Neural crest cell (in vitro differentiated cells): Measurements from ENCODE around the gene IL15RA. TPM values are rescaled to one million over a fixed set of nuclear protein-coding genes. Genes with fewer than 3 reads are reported as not detected.
A peak's percentile ranks its signal among the peaks of the same experiment; 100 is the strongest.

Experiments used
- DNase-seq: peaks from one replicate; pipeline ENCODE4 v3.0.0; 2021; ENCODE audit warnings: low read depth, mixed read lengths, low spot score
- H3K27ac Mint-ChIP-seq: one replicate; pipeline ENCODE4 v1.8.0; 2021; ENCODE audit warnings: mild to moderate bottlenecking, mixed read lengths; ENCODE audit not compliant: unreplicated experiment
- H3K27me3 Mint-ChIP-seq: 2 replicates; pipeline ENCODE4 v1.8.0; 2021; ENCODE audit warnings: low read depth, mild to moderate bottlenecking, mixed read lengths
- H3K36me3 Mint-ChIP-seq: 2 replicates; pipeline ENCODE4 v1.8.0; 2021; ENCODE audit warnings: low read depth, mild to moderate bottlenecking, mixed read lengths
- H3K4me1 Mint-ChIP-seq: 2 replicates; pipeline ENCODE4 v1.8.0; 2021; ENCODE audit warnings: mixed read lengths
- H3K4me3 Mint-ChIP-seq: one replicate; pipeline ENCODE4 v1.8.0; 2021; ENCODE audit warnings: mild to moderate bottlenecking, mixed read lengths
- H3K9me3 Mint-ChIP-seq: 2 replicates; pipeline ENCODE4 v1.8.0; 2021; ENCODE audit warnings: mixed read lengths
- CTCF ChIP-seq: fragments of 200-600 bp; sonication (generic); conservative IDR thresholded peaks from 2 replicates; pipeline ENCODE4 v1.5.0; 2021; ENCODE audit warnings: antibody characterized with exemption, mild to moderate bottlenecking
- total RNA-seq: library from RNA; stranded (reverse); gene quantifications from 2 replicates; pipeline ENCODE4 v1.2.1, GENCODE V29; 2021

Gene IL15RA
- total RNA-seq, 1 donor from 2014 or later, result not detected

GRCh38 chr10:5933909-5934546 lies 43.3 kb downstream of the IL15RA start:
- Mint-ChIP-seq H3K27me3 (no peaks in the 10 kb centered on the region), H3K27ac (peak overlapping the region; percentile 79), H3K4me3 (no peak overlapping the region), H3K36me3 (peaks cover 23% of the 10 kb centered on the region), H3K4me1 (peaks cover 7% of the 10 kb centered on the region), H3K9me3 (no peaks in the 10 kb centered on the region)
- no peak for TF ChIP-seq CTCF
- DNase-seq, result no peak

- Mint-ChIP-seq H3K4me1 (peaks cover 10% of the 10 kb centered on the region), H3K27ac (no peak overlapping the region)
- no peak for DNase-seq
Measured at GRCh38 chr10:5932345-5932744, 45.0 kb downstream of the IL15RA start.

GRCh38 chr10:5930272-5930671 lies 47.1 kb downstream of the IL15RA start:
- Mint-ChIP-seq H3K4me3 (no peak overlapping the region), H3K9me3 (no peaks in the 10 kb centered on the region), H3K27ac (peak overlapping the region; percentile 5), H3K4me1 (peaks cover 10% of the 10 kb centered on the region), H3K27me3 (no peaks in the 10 kb centered on the region), H3K36me3 (peaks cover 17% of the 10 kb centered on the region)
- DNase-seq, result no peak
- TF ChIP-seq CTCF, result no peak

More at GRCh38 chr10:5932345-5932744, 45.0 kb downstream of the IL15RA start:
- Mint-ChIP-seq H3K9me3 (no peaks in the 10 kb centered on the region), H3K36me3 (peaks cover 20% of the 10 kb centered on the region), H3K4me3 (no peak overlapping the region), H3K27me3 (no peaks in the 10 kb centered on the region)
- TF ChIP-seq CTCF, result no peak

- no peak for DNase-seq
- Mint-ChIP-seq H3K27ac (peak overlapping the region; percentile 1), H3K9me3 (no peaks in the 10 kb centered on the region), H3K27me3 (no peaks in the 10 kb centered on the region), H3K36me3 (peaks cover 17% of the 10 kb centered on the region), H3K4me3 (no peak overlapping the region), H3K4me1 (peaks cover 10% of the 10 kb centered on the region)
- no peak for TF ChIP-seq CTCF
Measured at GRCh38 chr10:5929442-5929841, 47.9 kb downstream of the IL15RA start.

GRCh38 chr10:5927306-5927705 lies 50.0 kb downstream of the IL15RA start:
- no peak for TF ChIP-seq CTCF
- H3K36me3 Mint-ChIP-seq, result peaks cover 19% of the 10 kb centered on the region
- DNase-seq, result no peak
- no peaks in the 10 kb centered on the region for H3K27me3 Mint-ChIP-seq
- peaks cover 10% of the 10 kb centered on the region for H3K4me1 Mint-ChIP-seq
- no peaks in the 10 kb centered on the region for H3K9me3 Mint-ChIP-seq
- no peak overlapping the region for H3K27ac Mint-ChIP-seq
- H3K4me3 Mint-ChIP-seq, result no peak overlapping the region
